ENCODE data around the gene LRRK1. TPM values are rescaled to one million over a fixed set of nuclear protein-coding genes. Genes with fewer than 3 reads are reported as not detected.
A peak's percentile ranks its signal among the peaks of the same experiment; 100 is the strongest.

LRRK1 gene
- total and polyA plus RNA-seq, 11 donors, result 1.3 to 12.7 (median 2.1) TPM

GRCh38 chr15:101037090-101037830 lies 118.1 kb downstream of the LRRK1 start:
- Histone ChIP-seq H3K4me3 (no peak overlapping the region), H3K27ac (no peak overlapping the region), H3K27me3 (no peaks in the 10 kb centered on the region), H3K4me1 (no peaks in the 10 kb centered on the region), H3K36me3 (peaks cover 0 to 10% (median 0%) of the 10 kb centered on the region in 9 donors), H3K9me3 (peaks cover 0 to 44% (median under 1%) of the 10 kb centered on the region in 12 donors)
- 94 to 100% (median 95%) methylated on average over 3 of the region's 3 CpGs for WGBS, 4 donors
- ATAC-seq (peak in 1 of 4 donors; percentile 18), DNase-seq (peak in 2 of 5 donors; percentile 7 to 8)
- TF ChIP-seq POLR2A (IDR thresholded peaks at IDR 0.05) (no peak), CTCF (IDR thresholded peaks at IDR 0.05) (no peak)
- intact Hi-C loops (cut with DNase I), result no loop called here

- no peaks in the 10 kb centered on the region for H3K4me1 ChIP-seq
- intact Hi-C loops (cut with DNase I), result no loop called here
- WGBS, 4 donors, result 86 to 89% (median 86%) methylated on average over 6 of the region's 6 CpGs
- no peak for ATAC-seq
- TF ChIP-seq POLR2A (IDR thresholded peaks at IDR 0.05), result no peak
- no peak for TF ChIP-seq CTCF (IDR thresholded peaks at IDR 0.05)
- H3K27me3 ChIP-seq, result no peaks in the 10 kb centered on the region
- peak in 1 of 5 donors; percentile 2 for DNase-seq
- H3K27ac ChIP-seq, result peak overlapping the region in 1 of 12 donors; percentile 21
- no peak overlapping the region for H3K4me3 ChIP-seq
- H3K9me3 ChIP-seq, result peaks cover 0 to 44% (median under 1%) of the 10 kb centered on the region in 12 donors
- peaks cover 0 to 8% (median 0%) of the 10 kb centered on the region in 9 donors for H3K36me3 ChIP-seq
Observed at GRCh38 chr15:101038327-101039003, 119.3 kb downstream of the LRRK1 start.

GRCh38 chr15:101039461-101039860 lies 120.3 kb downstream of the LRRK1 start:
- ATAC-seq (peak in 3 of 4 donors; percentile 49 to 69 (median 58)), DNase-seq (peak in 2 of 5 donors; percentile 3 to 13)
- no peaks in the 10 kb centered on the region for H3K4me1 ChIP-seq
- TF ChIP-seq CTCF (IDR thresholded peaks at IDR 0.05) (no peak), POLR2A (IDR thresholded peaks at IDR 0.05) (no peak)
- H3K27ac ChIP-seq, result peak overlapping the region in 1 of 12 donors; percentile 35
- no peaks in the 10 kb centered on the region for H3K27me3 ChIP-seq
- intact Hi-C loops (cut with DNase I), result no loop called here
- H3K9me3 ChIP-seq, result peaks cover 0 to 39% (median under 1%) of the 10 kb centered on the region in 12 donors
- H3K36me3 ChIP-seq, result peaks cover 0 to 14% (median 0%) of the 10 kb centered on the region in 9 donors
- no peak overlapping the region for H3K4me3 ChIP-seq
- 57 to 72% (median 64%) methylated on average over 3 of the region's 3 CpGs for WGBS, 4 donors

GRCh38 chr15:101042320-101042719 lies 123.2 kb downstream of the LRRK1 start:
- Histone ChIP-seq H3K36me3 (peaks cover 0 to 33% (median 0%) of the 10 kb centered on the region in 9 donors), H3K27me3 (no peaks in the 10 kb centered on the region), H3K4me3 (no peak overlapping the region), H3K27ac (no peak overlapping the region), H3K4me1 (peaks cover 0 to 16% (median 0%) of the 10 kb centered on the region in 12 donors), H3K9me3 (peaks cover 0 to 14% (median 0%) of the 10 kb centered on the region in 12 donors)
- DNase-seq (peak in 2 of 5 donors; percentile 5 to 24), ATAC-seq (no peak)
- WGBS, 4 donors, result 90 to 98% (median 92%) methylated on average over 4 of the region's 4 CpGs
- no peak for TF ChIP-seq CTCF (IDR thresholded peaks at IDR 0.05)
- TF ChIP-seq POLR2A (IDR thresholded peaks at IDR 0.05), result no peak
- intact Hi-C loops (cut with DNase I), result no loop called here
